Progenitor cell of endocrine pancreas (in vitro differentiated cells): ENCODE results near the gene MBNL1. TPM values are rescaled to one million over a fixed set of nuclear protein-coding genes. Genes with fewer than 3 reads are reported as not detected.

Experiments
- DNase-seq: peaks from one replicate; pipeline ENCODE4 v3.0.0; 2021; ENCODE audit warnings: low spot score; ENCODE audit not compliant: unreplicated experiment
- H3K27ac Mint-ChIP-seq: 2 replicates; pipeline ENCODE4 v1.8.0; 2021; ENCODE audit warnings: mild to moderate bottlenecking, moderate library complexity, mixed read lengths
- H3K27me3 Mint-ChIP-seq: 2 replicates; pipeline ENCODE4 v1.8.0; 2021; ENCODE audit warnings: mixed read lengths
- H3K36me3 Mint-ChIP-seq: 2 replicates; pipeline ENCODE4 v1.8.0; 2022; ENCODE audit warnings: mixed read lengths; ENCODE audit not compliant: insufficient read depth
- H3K4me1 Mint-ChIP-seq: 2 replicates; pipeline ENCODE4 v1.8.0; 2021; ENCODE audit warnings: low read depth, mixed read lengths
- H3K4me3 Mint-ChIP-seq: 2 replicates; pipeline ENCODE4 v1.8.0; 2021; ENCODE audit warnings: low read depth, mild to moderate bottlenecking, moderate library complexity, mixed read lengths
- H3K9me3 Mint-ChIP-seq: 2 replicates; pipeline ENCODE4 v1.8.0; 2021; ENCODE audit warnings: low read depth, mixed read lengths
- CTCF ChIP-seq: fragments of 200-600 bp; sonication (generic); IDR thresholded peaks from one replicate; pipeline ENCODE4 v1.5.0; 2021; ENCODE audit warnings: antibody characterized with exemption, mild to moderate bottlenecking; ENCODE audit not compliant: unreplicated experiment
- total RNA-seq: library from RNA; stranded (reverse); gene quantifications from 2 replicates; pipeline ENCODE4 v1.2.1, GENCODE V29; 2021

Gene MBNL1
- total RNA-seq, 1 donor from 2014 or later = 29.4 TPM

GRCh38 chr3:152298393-152299248 lies 29.9 kb downstream of the MBNL1 start:
- peaks cover 28% of the 10 kb centered on the region for H3K4me1 Mint-ChIP-seq
- peaks cover 9% of the 10 kb centered on the region for H3K36me3 Mint-ChIP-seq
- H3K4me3 Mint-ChIP-seq = peak overlapping the region; percentile 16
- H3K27me3 Mint-ChIP-seq = no peaks in the 10 kb centered on the region
- H3K9me3 Mint-ChIP-seq = no peaks in the 10 kb centered on the region
- H3K27ac Mint-ChIP-seq = peak overlapping the region; percentile 84
- no peak for DNase-seq
- TF ChIP-seq CTCF = no peak

GRCh38 chr3:152299249-152299976 lies 30.7 kb downstream of the MBNL1 start:
- Mint-ChIP-seq H3K4me1 (peaks cover 33% of the 10 kb centered on the region), H3K9me3 (no peaks in the 10 kb centered on the region), H3K36me3 (peaks cover 9% of the 10 kb centered on the region), H3K27me3 (no peaks in the 10 kb centered on the region), H3K4me3 (no peak overlapping the region), H3K27ac (no peak overlapping the region)
- no peak for DNase-seq
- TF ChIP-seq CTCF = no peak

- no peak overlapping the region for H3K27ac Mint-ChIP-seq
- TF ChIP-seq CTCF = no peak
- no peak for DNase-seq
- H3K27me3 Mint-ChIP-seq = no peaks in the 10 kb centered on the region
- peaks cover 35% of the 10 kb centered on the region for H3K4me1 Mint-ChIP-seq
- H3K9me3 Mint-ChIP-seq = no peaks in the 10 kb centered on the region
- H3K4me3 Mint-ChIP-seq = no peak overlapping the region
- peaks cover 9% of the 10 kb centered on the region for H3K36me3 Mint-ChIP-seq
Observed at GRCh38 chr3:152300029-152300731, 31.5 kb downstream of the MBNL1 start.

- peaks cover 36% of the 10 kb centered on the region for H3K4me1 Mint-ChIP-seq
Observed at GRCh38 chr3:152301745-152302181, 33.0 kb downstream of the MBNL1 start.

More at GRCh38 chr3:152301745-152302181, 33.0 kb downstream of the MBNL1 start:
- H3K27ac Mint-ChIP-seq = no peak overlapping the region
- no peaks in the 10 kb centered on the region for H3K9me3 Mint-ChIP-seq
- no peaks in the 10 kb centered on the region for H3K27me3 Mint-ChIP-seq
- no peak overlapping the region for H3K4me3 Mint-ChIP-seq
- H3K36me3 Mint-ChIP-seq = peaks cover 9% of the 10 kb centered on the region
- DNase-seq = no peak
- TF ChIP-seq CTCF = no peak
